Spleen (tissue), 13 donors: ENCODE measurements around the gene CYP2C18. TPM values are rescaled to one million over a fixed set of nuclear protein-coding genes. Genes with fewer than 3 reads are reported as not detected.
"Not testable (repeated sequence)": the region's sequence is repeated elsewhere in the genome, so short reads cannot be mapped to it uniquely, and the experiment has no call there.

ENCODE experiments used
- DNase-seq: peaks from one replicate; pipeline ENCODE4 v3.0.0-alpha.2; 2020
- H3K27ac ChIP-seq, 8 donors: fragments of 200-600 bp; sonication (generic) in 7 of 8; 1 replicate in 4 of 8; 2 replicates in 4 of 8; pipeline versions ENCODE4 v1.5.0 to v1.8.0; 2016 to 2021; ENCODE audit warnings: inconsistent platforms in 4 of 8, mild to moderate bottlenecking in 4 of 8, moderate library complexity in 1 of 8
- H3K27me3 ChIP-seq, 7 donors: fragments of 200-600 bp; sonication (generic) in 6 of 7; replicated peaks in 1 of 7; 1 replicate in 4 of 7; 2 replicates in 3 of 7; pipeline versions ENCODE4 v1.5.0 to v1.8.0; 2016 to 2021; ENCODE audit warnings: inconsistent platforms in 3 of 7, mild to moderate bottlenecking in 1 of 7
- H3K36me3 ChIP-seq, 6 donors: fragments of 200-600 bp; sonication (generic) in 5 of 6; 1 replicate in 4 of 6; 2 replicates in 2 of 6; pipeline versions ENCODE4 v1.5.0 to v1.8.0; 2016 to 2021; ENCODE audit warnings: inconsistent platforms in 2 of 6
- H3K4me1 ChIP-seq, 6 donors: fragments of 200-600 bp; sonication (generic) in 5 of 6; 1 replicate in 3 of 6; 2 replicates in 3 of 6; pipeline versions ENCODE4 v1.5.0 to v1.8.0; 2016 to 2021; ENCODE audit warnings: inconsistent platforms in 3 of 6
- H3K4me3 ChIP-seq, 8 donors: fragments of 200-600 bp; sonication (generic) in 7 of 8; 1 replicate in 4 of 8; 2 replicates in 4 of 8; pipeline versions ENCODE4 v1.5.0 to v1.8.0; 2016 to 2021; ENCODE audit warnings: inconsistent platforms in 4 of 8, mild to moderate bottlenecking in 4 of 8, moderate library complexity in 2 of 8
- H3K9me3 ChIP-seq, 8 donors: fragments of 200-600 bp; sonication (generic) in 7 of 8; 1 replicate in 4 of 8; 2 replicates in 4 of 8; pipeline versions ENCODE4 v1.5.0 to v1.8.0; 2016 to 2021; ENCODE audit warnings: inconsistent platforms in 4 of 8
- CTCF ChIP-seq, 11 experiments: fragments of 200-600 bp in 7 of 11; fragments of 450-650 bp in 4 of 11; sonication (generic) in 4 of 11; IDR thresholded peaks in 8 of 11; conservative IDR thresholded peaks in 3 of 11; 1 replicate in 7 of 11; 2 replicates in 4 of 11; pipeline versions ENCODE4 v1.4.0 to v1.8.0; 2016 to 2021; ENCODE audit warnings: antibody characterized with exemption in 11 of 11, inconsistent platforms in 4 of 11, mild to moderate bottlenecking in 1 of 11
- POLR2A ChIP-seq, 3 donors: fragments of 450-650 bp; IDR thresholded peaks; one replicate each; pipeline ENCODE4 v1.5.1; 2017; ENCODE audit warnings: antibody characterized with exemption in 3 of 3, mild to moderate bottlenecking in 1 of 3
- POLR2AphosphoS5 ChIP-seq, 3 donors: sonication (generic); formaldehyde crosslinking; IDR thresholded peaks; one replicate each; pipeline ENCODE4 v1.5.1; 2017; ENCODE audit warnings: antibody characterized with exemption in 3 of 3
- WGBS, 5 donors: extraction: QIAGEN DNeasy Blood & Tissue Kit in 3 of 5; methylation state at CpG; one replicate each; pipeline versions ENCODE4 v1.1.5 to v1.1.7; 2013 to 2018; 5-methylcytosine and 5-hydroxymethylcytosine counted together
- intact Hi-C: fragments of 100-400 bp; cut with DNase I; formaldehyde crosslinking; loops from one replicate; pipeline ENCODE4 v1.15.0; 2023; ENCODE audit warnings: low total_unique reads
- long read RNA-seq, 2 donors: transcript quantifications; one replicate each; lab custom pipeline, GENCODE V29; 2026
- polyA plus RNA-seq, 3 donors: library from polyadenylated mRNA; stranded (reverse); fragments of 200-250 nt; gene quantifications; one replicate each; pipeline ENCODE4 v1.2.1, GENCODE V29; 2013
- total RNA-seq, 7 donors: library from RNA; depleted of rRNA in 3 of 7; stranded (reverse); fragments of >200 nt in 3 of 7; fragmentation: NEBNext Ultra II Directional in 4 of 7; extraction: Animal tissue kit (Norgen Biotek cat#: 25700) in 4 of 7; gene quantifications; one replicate each; pipeline versions ENCODE4 v1.1.0 to v1.2.1, GENCODE V29; 2016 to 2021
- donor health status: healthy with polysubstance abuse.
- donor health status: DM: no; HTN: no; CAD: no; lungs with moderate emphysema.
- donor health status: DM: no; HTN: no; CAD: no.
- donor health status: Bipolar disorder and iron deficiency.
- donor health status: healthy.
- donor health status: DM: no; HTN: no; CAD: no.
- donor health status: DM: yes; HTN: yes; CAD: no.

Gene CYP2C18
- total RNA-seq (not detected), polyA plus RNA-seq (not detected)
- long read RNA-seq, donor 1, result 0 reads
- long read RNA-seq, donor 2, result 0 reads

DNA sequence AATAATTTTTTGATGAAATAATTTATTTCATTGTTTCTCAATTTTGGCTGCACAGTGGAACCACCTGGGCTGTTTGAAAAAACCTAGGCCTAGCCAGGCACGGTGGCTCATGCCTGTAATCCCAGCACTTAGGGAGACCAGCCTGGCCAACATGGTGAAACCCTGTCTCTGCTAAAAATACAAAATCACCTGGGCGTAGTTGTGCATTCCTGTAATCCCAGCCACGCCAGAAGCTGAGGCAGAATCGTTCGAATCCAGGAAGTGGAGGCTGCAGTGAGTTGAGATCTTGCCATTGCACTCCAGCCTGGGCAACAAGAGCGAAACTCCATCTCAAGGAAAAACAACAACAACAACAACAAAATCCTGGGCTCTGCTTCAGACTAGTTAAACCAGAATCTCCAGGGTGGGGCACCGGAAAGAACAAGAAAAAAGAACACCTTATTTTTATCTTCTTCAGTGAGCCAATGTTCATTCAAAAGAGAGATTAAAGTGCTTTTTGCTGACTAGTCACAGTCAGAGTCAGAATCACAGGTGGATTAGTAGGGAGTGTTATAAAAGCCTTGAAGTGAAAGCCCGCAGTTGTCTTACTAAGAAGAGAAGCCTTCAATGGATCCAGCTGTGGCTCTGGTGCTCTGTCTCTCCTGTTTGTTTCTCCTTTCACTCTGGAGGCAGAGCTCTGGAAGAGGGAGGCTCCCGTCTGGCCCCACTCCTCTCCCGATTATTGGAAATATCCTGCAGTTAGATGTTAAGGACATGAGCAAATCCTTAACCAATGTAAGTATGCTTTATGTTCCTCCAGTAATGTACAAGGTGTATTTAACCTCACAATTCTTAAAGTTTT, at the start of gene CYP2C18:
CYP2C18 (plus strand) TSS at position 516 of the 841 bp plus-strand sequence; CDS start at position 607, 91 bp downstream.
- H3K27ac ChIP-seq, result no peak within 1 kb of the TSS
- H3K4me1 ChIP-seq, result no peaks in the 10 kb centered on the region
- DNase-seq, result no peak

DNA sequence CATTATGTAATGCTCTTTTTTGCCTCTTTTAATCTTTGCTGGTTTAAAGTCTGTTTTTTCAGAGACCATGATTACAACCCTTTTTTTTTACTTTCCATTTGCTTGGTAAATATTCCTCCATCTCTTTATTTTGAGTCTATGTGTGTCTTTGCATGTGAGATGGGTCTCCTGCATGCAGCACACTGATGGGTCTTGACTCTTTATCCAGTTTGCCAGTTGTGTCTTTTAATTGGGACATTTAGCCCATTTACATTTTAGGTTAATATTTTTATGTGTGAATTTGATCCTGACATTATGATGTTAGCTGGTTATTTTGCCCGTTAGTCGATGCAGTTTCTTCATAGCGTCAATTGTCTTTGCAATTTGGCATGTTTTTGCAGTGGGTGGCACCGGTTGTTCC, 45.4 kb upstream of the CYP2C18 start:
- WGBS, 5 donors, result 94 to 97% (median 96%) methylated on average over 4 of the region's 4 CpGs
- H3K4me3 ChIP-seq, H3K36me3 ChIP-seq, H3K27ac ChIP-seq, DNase-seq, intact Hi-C loops, H3K4me1 ChIP-seq, H3K27me3 ChIP-seq: not testable (repeated sequence)
- H3K9me3 ChIP-seq, result peaks cover 0 to 54% (median 31%) of the 10 kb centered on the region in 8 donors

More for the DNA sequence above, at the start of gene CYP2C18:
- no peak for TF ChIP-seq CTCF (IDR thresholded peaks at IDR 0.05 in 8 of 11, conservative IDR thresholded peaks at IDR 0.05 in 3 of 11)
- no peak for TF ChIP-seq POLR2A (IDR thresholded peaks at IDR 0.05)
- TF ChIP-seq POLR2AphosphoS5 (IDR thresholded peaks at IDR 0.05), result no peak
- no peak within 1 kb of the TSS for H3K4me3 ChIP-seq
- no peaks in the 10 kb centered on the region for H3K36me3 ChIP-seq
- 85 to 89% (median 86%) methylated on average over 10 of the region's 10 CpGs for WGBS, 5 donors
- H3K27me3 ChIP-seq, result peaks cover 0 to under 1% (median 0%) of the 10 kb centered on the region in 7 donors
- H3K9me3 ChIP-seq, result peaks cover 0 to 15% (median 10%) of the 10 kb centered on the region in 8 donors
- intact Hi-C loops, result no loop called here

DNA sequence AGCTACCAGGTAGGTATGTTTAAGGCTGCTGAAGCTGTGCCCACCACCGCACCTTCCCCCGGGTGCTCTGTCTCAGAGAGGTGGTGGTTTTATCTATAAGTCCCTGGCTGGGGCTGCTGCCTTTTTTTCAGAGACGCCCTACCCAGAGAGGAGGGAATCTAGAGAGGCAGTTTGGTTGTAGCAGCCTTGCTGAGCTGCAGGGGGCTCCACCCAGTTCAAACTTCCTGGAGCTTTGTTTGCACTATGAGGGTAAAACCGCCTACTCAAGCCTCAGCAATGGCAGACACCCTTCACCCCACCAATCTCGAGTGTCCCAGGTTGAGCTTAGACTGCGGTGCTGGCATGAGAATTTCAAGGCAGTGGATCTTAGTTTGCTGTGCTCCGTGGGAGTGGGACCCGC, 43.6 kb upstream of the CYP2C18 start:
- H3K4me3 ChIP-seq, result no peak overlapping the region
- peaks cover 0 to 4% (median 0%) of the 10 kb centered on the region in 7 donors for H3K27me3 ChIP-seq
- H3K36me3 ChIP-seq, result no peaks in the 10 kb centered on the region
- no peaks in the 10 kb centered on the region for H3K4me1 ChIP-seq
- peaks cover 0 to 38% (median 22%) of the 10 kb centered on the region in 8 donors for H3K9me3 ChIP-seq
- DNase-seq, result no peak
- intact Hi-C loops, result no loop called here
- TF ChIP-seq POLR2AphosphoS5 (IDR thresholded peaks at IDR 0.05) (no peak), POLR2A (IDR thresholded peaks at IDR 0.05) (no peak), CTCF (IDR thresholded peaks at IDR 0.05 in 8 of 11, conservative IDR thresholded peaks at IDR 0.05 in 3 of 11) (no peak)
- no peak overlapping the region for H3K27ac ChIP-seq
- 91 to 98% (median 92%) methylated on average over 2 to 8 of the region's 8 CpGs for WGBS, 5 donors

- Histone ChIP-seq H3K27me3 (peaks cover 0 to 4% (median 0%) of the 10 kb centered on the region in 7 donors), H3K27ac (no peak overlapping the region), H3K36me3 (no peaks in the 10 kb centered on the region), H3K9me3 (peaks cover 0 to 33% (median 20%) of the 10 kb centered on the region in 8 donors), H3K4me3 (no peak overlapping the region), H3K4me1 (no peaks in the 10 kb centered on the region)
- WGBS, 5 donors, result 21 to 32% (median 21%) methylated on average over 3 of the region's 3 CpGs
- intact Hi-C loops, result no loop called here
- no peak for DNase-seq
- TF ChIP-seq POLR2AphosphoS5 (IDR thresholded peaks at IDR 0.05), result no peak
- TF ChIP-seq CTCF (IDR thresholded peaks at IDR 0.05 in 8 of 11, conservative IDR thresholded peaks at IDR 0.05 in 3 of 11), result no peak
- TF ChIP-seq POLR2A (IDR thresholded peaks at IDR 0.05), result no peak
These were observed 43.0 kb upstream of the CYP2C18 start for GRCh38 chr10:94640562-94640961.
